Calu3 (cell line): ENCODE data around the gene CLSTN3. TPM values are rescaled to one million over a fixed set of nuclear protein-coding genes. Genes with fewer than 3 reads are reported as not detected.

Experiments
- BruUV-seq: library from RNA; stranded (reverse); fragments of 400-500 nt; replicated peaks from 2 replicates; lab custom pipeline; 2021; lab: Mats Ljungman, UMichigan
- CTCF ChIA-PET: fragments of 300-600 bp; sonication (Branson Sonifier 250); formaldehyde crosslinking; loops from one replicate; lab custom pipeline; 2022; ENCODE audit warnings: antibody characterized with exemption; lab: Charles Lee
- DNase-seq: peaks from one replicate; pipeline ENCODE4 v3.0.0; 2022
- H3K27ac Mint-ChIP-seq: one replicate; pipeline ENCODE4 v1.8.0; 2022; ENCODE audit warnings: mixed read lengths; ENCODE audit not compliant: unreplicated experiment
- H3K27me3 Mint-ChIP-seq: one replicate; pipeline ENCODE4 v1.8.0; 2022; ENCODE audit warnings: mixed read lengths; ENCODE audit not compliant: unreplicated experiment
- H3K36me3 Mint-ChIP-seq: one replicate; pipeline ENCODE4 v1.8.0; 2022; ENCODE audit warnings: mild to moderate bottlenecking, moderate library complexity, mixed read lengths; ENCODE audit not compliant: insufficient read depth, unreplicated experiment
- H3K4me1 Mint-ChIP-seq: one replicate; pipeline ENCODE4 v1.8.0; 2022; ENCODE audit warnings: mild to moderate bottlenecking, low read depth, mixed read lengths; ENCODE audit not compliant: unreplicated experiment
- H3K4me3 Mint-ChIP-seq: one replicate; pipeline ENCODE4 v1.8.0; 2022; ENCODE audit warnings: mild to moderate bottlenecking, low read depth, moderate library complexity, mixed read lengths; ENCODE audit not compliant: unreplicated experiment
- H3K9me3 Mint-ChIP-seq: one replicate; pipeline ENCODE4 v1.8.0; 2022; ENCODE audit warnings: low read depth, mixed read lengths; ENCODE audit not compliant: unreplicated experiment
- intact Hi-C: fragments of 100-400 bp; cut with micrococcal nuclease; formaldehyde crosslinking; loops from one replicate; pipeline ENCODE4 v1.10.0; 2022; ENCODE audit not compliant: unreplicated experiment
- total RNA-seq: library from RNA; stranded (reverse); gene quantifications from 2 replicates; pipeline ENCODE4 v1.2.3, GENCODE V29; 2022
- TF ChIP-seq, protein P1 (sequence below): fragments of 200-600 bp; IDR thresholded peaks from one replicate; pipeline ENCODE4 v1.8.0; 2022; ENCODE audit warnings: antibody characterized with exemption; ENCODE audit not compliant: unreplicated experiment

The CLSTN3 gene
- total RNA-seq, 1 experiment from 2014 or later = 37.5 TPM

DNA sequence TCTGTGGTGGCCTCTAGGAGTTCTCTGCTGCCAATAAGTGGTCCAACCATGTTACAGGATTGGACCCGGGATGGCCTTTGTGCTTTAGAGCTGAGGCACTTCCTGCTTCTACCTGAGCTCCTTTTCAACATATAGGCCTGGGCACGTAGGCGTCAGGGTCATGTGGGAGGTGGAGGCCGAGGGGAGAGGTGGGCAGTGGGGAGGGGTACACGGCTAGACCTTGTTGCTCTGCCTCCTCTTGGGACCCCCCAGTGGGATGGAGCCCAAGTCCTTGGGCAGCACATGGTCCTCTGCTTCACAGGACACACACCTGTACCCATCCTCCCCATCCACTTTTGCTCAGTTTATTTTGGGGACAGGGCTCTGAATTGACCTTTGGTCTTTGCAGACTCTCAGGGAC is 8.8 kb upstream of the CLSTN3 start:
- CTCF ChIA-PET = no interaction called here
- DNase-seq = no peak
- Mint-ChIP-seq H3K4me1 (no peaks in the 10 kb centered on the region), H3K36me3 (peaks cover 5% of the 10 kb centered on the region), H3K4me3 (no peak overlapping the region), H3K27me3 (no peaks in the 10 kb centered on the region), H3K27ac (no peak overlapping the region), H3K9me3 (no peaks in the 10 kb centered on the region)
- no TSS peak for BruUV-seq
- TF ChIP-seq, protein P1, sequence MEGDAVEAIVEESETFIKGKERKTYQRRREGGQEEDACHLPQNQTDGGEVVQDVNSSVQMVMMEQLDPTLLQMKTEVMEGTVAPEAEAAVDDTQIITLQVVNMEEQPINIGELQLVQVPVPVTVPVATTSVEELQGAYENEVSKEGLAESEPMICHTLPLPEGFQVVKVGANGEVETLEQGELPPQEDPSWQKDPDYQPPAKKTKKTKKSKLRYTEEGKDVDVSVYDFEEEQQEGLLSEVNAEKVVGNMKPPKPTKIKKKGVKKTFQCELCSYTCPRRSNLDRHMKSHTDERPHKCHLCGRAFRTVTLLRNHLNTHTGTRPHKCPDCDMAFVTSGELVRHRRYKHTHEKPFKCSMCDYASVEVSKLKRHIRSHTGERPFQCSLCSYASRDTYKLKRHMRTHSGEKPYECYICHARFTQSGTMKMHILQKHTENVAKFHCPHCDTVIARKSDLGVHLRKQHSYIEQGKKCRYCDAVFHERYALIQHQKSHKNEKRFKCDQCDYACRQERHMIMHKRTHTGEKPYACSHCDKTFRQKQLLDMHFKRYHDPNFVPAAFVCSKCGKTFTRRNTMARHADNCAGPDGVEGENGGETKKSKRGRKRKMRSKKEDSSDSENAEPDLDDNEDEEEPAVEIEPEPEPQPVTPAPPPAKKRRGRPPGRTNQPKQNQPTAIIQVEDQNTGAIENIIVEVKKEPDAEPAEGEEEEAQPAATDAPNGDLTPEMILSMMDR = no peak
- intact Hi-C loops = no loop called here

DNA sequence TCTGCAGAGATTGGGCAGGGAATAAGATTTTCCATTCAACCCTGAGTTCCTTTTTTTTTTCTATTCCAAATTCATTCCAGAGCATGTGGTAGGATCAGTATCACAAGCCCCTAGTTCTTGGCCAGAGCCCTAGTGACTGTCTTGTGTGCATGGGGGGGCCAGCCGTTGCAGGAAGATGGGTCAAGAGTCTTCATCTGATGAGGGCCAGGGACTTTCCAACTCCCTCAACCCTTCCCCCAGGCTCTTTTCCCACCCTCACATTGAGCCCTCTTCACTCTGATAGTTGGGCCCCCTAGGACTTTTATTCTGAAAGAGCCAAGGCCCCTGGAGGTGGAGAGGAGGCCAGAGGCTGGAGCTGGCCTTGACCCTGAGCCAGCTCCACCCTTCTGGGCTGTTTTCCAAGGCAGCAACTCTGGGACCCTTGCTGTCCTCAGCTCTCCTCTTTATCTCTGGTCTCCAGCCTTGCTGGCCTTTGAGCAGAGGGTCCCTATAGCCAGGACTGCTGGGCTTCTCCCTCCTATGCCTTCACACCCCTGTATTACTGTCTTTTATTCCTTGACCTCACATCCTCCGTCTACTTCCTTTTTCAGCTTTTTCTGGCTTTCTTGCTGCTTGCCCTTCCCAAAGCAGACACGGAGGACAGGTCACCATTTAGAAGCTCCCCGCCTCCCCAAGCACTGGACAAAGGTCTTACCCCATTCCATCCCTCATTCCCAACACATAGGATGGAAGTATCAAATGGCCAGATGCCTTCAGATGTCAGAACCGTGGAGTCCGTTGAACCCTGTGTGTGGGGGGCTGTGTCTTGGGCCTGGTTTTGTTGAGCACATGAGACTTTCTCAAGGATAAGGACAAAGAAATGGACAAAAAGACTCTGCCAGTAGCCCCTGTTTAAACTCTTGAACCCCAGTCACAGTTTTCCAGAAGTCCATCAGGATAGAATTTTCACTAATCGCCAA is 7.1 kb upstream of the CLSTN3 start:
- intact Hi-C loops = no loop called here
- BruUV-seq = no TSS peak
- no peaks in the 10 kb centered on the region for H3K4me1 Mint-ChIP-seq
- CTCF ChIA-PET = no interaction called here
- TF ChIP-seq, protein P1 = no peak
- H3K27ac Mint-ChIP-seq = no peak overlapping the region
- H3K36me3 Mint-ChIP-seq = peaks cover 5% of the 10 kb centered on the region
- H3K9me3 Mint-ChIP-seq = no peaks in the 10 kb centered on the region
- DNase-seq = no peak
- H3K4me3 Mint-ChIP-seq = no peak overlapping the region
- H3K27me3 Mint-ChIP-seq = no peaks in the 10 kb centered on the region

- no peaks in the 10 kb centered on the region for H3K27me3 Mint-ChIP-seq
- H3K36me3 Mint-ChIP-seq = peaks cover 12% of the 10 kb centered on the region
- intact Hi-C loops = no loop called here
- no peaks in the 10 kb centered on the region for H3K9me3 Mint-ChIP-seq
- H3K4me1 Mint-ChIP-seq = no peaks in the 10 kb centered on the region
- CTCF ChIA-PET = no interaction called here
- no peak overlapping the region for H3K27ac Mint-ChIP-seq
- TF ChIP-seq, protein P1 = no peak
- no TSS peak for BruUV-seq
- no peak for DNase-seq
- no peak overlapping the region for H3K4me3 Mint-ChIP-seq
Measured at GRCh38 chr12:7123806-7124522, 6.2 kb upstream of the CLSTN3 start.

- Mint-ChIP-seq H3K4me1 (peaks cover 4% of the 10 kb centered on the region), H3K27me3 (no peaks in the 10 kb centered on the region)
- BruUV-seq = no TSS peak
Measured at GRCh38 chr12:7125632-7126227, 4.4 kb upstream of the CLSTN3 start.

More at GRCh38 chr12:7125632-7126227, 4.4 kb upstream of the CLSTN3 start:
- TF ChIP-seq, protein P1 = no peak
- intact Hi-C loops = no loop called here
- Mint-ChIP-seq H3K27ac (no peak overlapping the region), H3K9me3 (no peaks in the 10 kb centered on the region), H3K36me3 (peaks cover 29% of the 10 kb centered on the region), H3K4me3 (no peak overlapping the region)
- no peak for DNase-seq
- CTCF ChIA-PET = interaction anchor here (0.6 to 0.7 kb wide), 2 partner anchors 39 to 103 kb away, joined by 4 to 5 read pairs; no protein-coding TSS in a partner anchor
